Activated naive CD4-positive, alpha-beta T cell treated with anti-CD3 and anti-CD28 coated beads, Interleukin-2, amount 50 U/mL, for 72 hours (primary cell): Measurements from ENCODE around the gene AARS1. TPM values are rescaled to one million over a fixed set of nuclear protein-coding genes. Genes with fewer than 3 reads are reported as not detected.
"Not testable (repeated sequence)": the region's sequence is repeated elsewhere in the genome, so short reads cannot be mapped to it uniquely, and the experiment has no call there.

Source experiments
- ATAC-seq, 2 donors: fragments of 150-1000 bp; cut with Tn5 transposase; 2 replicates each; pipeline ENCODE4 v1.10.0; 2021; ENCODE audit warnings: mild to moderate bottlenecking in 2 of 2, moderate library complexity in 2 of 2
- DNase-seq, 2 donors: peaks; one replicate each; pipeline ENCODE4 v3.0.0; 2021 to 2022; ENCODE audit warnings: low spot score in 2 of 2
- H3K27ac Mint-ChIP-seq, 2 donors: one replicate each; pipeline ENCODE4 v1.8.0; 2022; ENCODE audit warnings: mild to moderate bottlenecking in 2 of 2, mixed read lengths in 2 of 2
- H3K36me3 Mint-ChIP-seq, 2 donors: one replicate each; pipeline ENCODE4 v1.8.0; 2022; ENCODE audit warnings: mixed read lengths in 2 of 2
- H3K9me3 Mint-ChIP-seq, 2 donors: one replicate each; pipeline ENCODE4 v1.8.0; 2022; ENCODE audit warnings: mixed read lengths in 2 of 2
- total RNA-seq, 2 donors: library from RNA; stranded (reverse); gene quantifications; one replicate each; pipeline ENCODE4 v1.2.3, GENCODE V29; 2022

Gene AARS1
- total RNA-seq, 2 donors from 2014 or later, result 147 to 151 TPM

GRCh38 chr16:70292148-70292547, 2.8 kb upstream of the AARS1 start:
- not testable (repeated sequence) for H3K9me3 Mint-ChIP-seq, DNase-seq, H3K27ac Mint-ChIP-seq, ATAC-seq
- peaks cover 13 to 14% of the 10 kb centered on the region in 2 donors for H3K36me3 Mint-ChIP-seq

GRCh38 chr16:70290949-70291519, 1.7 kb upstream of the AARS1 start:
- ATAC-seq (no peak), DNase-seq (no peak)
- H3K9me3 Mint-ChIP-seq, result no peaks in the 10 kb centered on the region
- peak overlapping the region in 1 of 2 donors; percentile 99 for H3K27ac Mint-ChIP-seq
- H3K36me3 Mint-ChIP-seq, result peaks cover 13 to 14% of the 10 kb centered on the region in 2 donors

DNA sequence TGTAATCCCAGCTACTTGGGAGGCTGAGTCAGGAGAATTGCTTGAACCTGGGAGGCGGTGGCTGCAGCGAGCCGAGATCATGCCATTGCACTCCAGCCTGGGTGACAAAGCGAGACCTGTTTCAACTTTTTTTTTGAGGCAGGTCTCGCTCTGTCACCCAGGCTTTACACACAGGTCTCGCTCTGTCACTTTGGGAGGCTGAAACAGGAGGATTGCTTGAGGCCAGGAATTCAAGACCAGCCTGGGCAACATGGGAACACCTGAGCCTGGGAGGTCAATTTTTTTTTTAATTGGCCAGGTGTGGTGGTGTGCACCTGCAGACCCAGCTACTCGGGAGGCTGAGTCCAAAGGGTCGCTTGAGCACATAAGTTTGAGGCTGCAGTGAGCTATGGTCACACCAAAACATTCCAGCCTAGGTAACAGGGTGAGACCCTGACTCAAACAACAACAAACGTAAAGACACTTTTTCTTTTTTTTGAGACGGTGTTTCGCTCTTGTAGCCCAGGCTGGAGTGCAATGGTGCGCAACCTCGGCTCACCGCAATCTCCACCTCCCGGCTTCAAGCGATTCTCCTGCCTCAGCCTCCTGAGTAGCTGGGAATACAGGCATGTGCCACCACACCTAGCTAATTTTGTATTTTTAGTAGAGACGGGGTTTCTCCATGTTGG, 1.9 kb downstream of the AARS1 start:
- not testable (repeated sequence) for ATAC-seq, H3K9me3 Mint-ChIP-seq, DNase-seq
- peaks cover 21 to 26% of the 10 kb centered on the region in 2 donors for H3K36me3 Mint-ChIP-seq
- H3K27ac Mint-ChIP-seq, result peak overlapping the region; percentile 99 to 100

DNA sequence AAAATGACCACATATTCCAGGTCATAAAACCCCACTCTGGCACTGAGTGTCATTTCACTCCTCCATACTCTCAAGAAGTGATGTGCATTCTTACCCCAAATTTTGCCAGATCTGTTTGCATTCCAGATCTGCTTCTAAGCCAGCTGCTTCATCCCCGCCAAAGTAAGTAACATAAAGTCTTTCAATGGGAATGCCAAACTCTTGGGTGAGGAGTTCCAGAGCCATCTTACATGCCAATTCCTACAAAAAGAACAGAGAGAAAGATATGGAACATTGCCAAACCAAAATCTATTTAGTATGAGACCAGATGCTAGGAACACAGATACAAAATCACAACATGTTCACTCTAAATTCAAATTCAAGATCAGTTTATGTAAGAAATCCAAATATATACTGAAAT, 12.9 kb downstream of the AARS1 start:
- Mint-ChIP-seq H3K9me3 (no peaks in the 10 kb centered on the region), H3K27ac (no peak overlapping the region), H3K36me3 (peaks cover 12 to 15% of the 10 kb centered on the region in 2 donors)

DNA sequence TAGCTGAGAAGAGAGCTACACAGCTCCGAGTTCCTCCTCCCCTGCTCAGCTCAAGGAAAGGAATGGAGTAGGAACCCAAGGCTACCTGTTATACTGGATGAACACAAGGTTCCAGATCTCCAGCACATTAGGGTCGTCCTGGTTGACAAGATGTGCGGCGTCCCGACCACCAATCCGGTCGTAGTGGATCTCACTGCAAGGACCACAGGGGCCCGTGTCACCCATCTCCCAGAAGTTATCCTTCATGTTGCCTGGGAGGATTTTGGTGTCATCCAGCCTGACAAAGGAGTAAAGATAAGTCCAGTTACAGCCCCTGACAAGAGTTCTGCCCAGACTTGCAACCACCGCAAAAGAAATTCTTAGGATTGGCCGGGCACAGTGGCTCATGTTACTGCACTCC, 17.6 kb downstream of the AARS1 start:
- no peak overlapping the region for H3K27ac Mint-ChIP-seq
- H3K36me3 Mint-ChIP-seq, result peaks cover 22 to 31% of the 10 kb centered on the region in 2 donors
- no peaks in the 10 kb centered on the region for H3K9me3 Mint-ChIP-seq
- DNase-seq (no peak), ATAC-seq (no peak)

More for the DNA sequence above, 12.9 kb downstream of the AARS1 start:
- ATAC-seq (no peak), DNase-seq (no peak)

DNA sequence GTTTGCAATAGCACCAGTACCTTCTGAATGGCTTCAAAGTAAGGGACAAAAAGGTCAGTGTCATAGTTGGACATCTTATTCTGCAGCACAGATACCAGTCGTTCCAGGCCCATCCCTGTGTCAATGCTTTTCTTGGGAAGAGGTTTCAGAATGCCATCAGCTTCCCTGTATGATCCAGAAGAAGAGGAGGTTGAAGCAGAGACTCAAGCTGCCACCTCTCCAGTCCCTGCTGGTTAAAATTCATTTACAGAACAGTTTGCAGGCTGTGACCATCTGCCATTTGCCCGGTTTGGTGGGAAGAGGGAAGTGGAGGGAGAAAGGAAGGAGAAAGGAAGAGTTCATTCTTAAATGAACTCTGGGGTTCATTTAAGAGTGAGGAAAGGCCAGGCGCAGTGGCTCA, 19.1 kb downstream of the AARS1 start:
- ATAC-seq, result no peak
- Mint-ChIP-seq H3K9me3 (no peaks in the 10 kb centered on the region), H3K36me3 (peaks cover 16 to 24% of the 10 kb centered on the region in 2 donors), H3K27ac (no peak overlapping the region)
- DNase-seq, result no peak

- Mint-ChIP-seq H3K36me3 (peaks cover 16 to 24% of the 10 kb centered on the region in 2 donors), H3K27ac (peak overlapping the region in 1 of 2 donors; percentile 43), H3K9me3 (no peaks in the 10 kb centered on the region)
- DNase-seq, result no peak
- ATAC-seq, result no peak
Observed at GRCh38 chr16:70269471-70269870, 19.8 kb downstream of the AARS1 start.

DNA sequence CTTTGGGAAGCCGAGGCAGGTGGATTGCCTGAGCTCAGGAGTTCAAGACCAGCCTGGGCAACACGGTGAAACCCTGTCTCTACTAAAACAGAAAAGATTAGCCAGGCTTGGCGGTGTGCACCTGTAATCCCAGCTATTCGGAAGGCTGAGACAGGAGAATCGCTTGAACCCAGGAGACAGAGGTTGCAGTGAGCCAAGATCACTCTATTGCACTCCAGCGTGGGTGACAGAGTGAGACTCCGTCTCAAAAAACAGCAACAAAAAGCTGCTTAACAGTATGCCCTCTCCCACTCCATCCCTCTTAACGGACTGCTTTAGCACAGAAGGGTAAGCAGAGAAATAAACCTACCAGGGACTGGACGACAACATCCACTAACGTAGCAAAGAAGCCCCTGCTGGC, 21.4 kb downstream of the AARS1 start:
- H3K9me3 Mint-ChIP-seq, DNase-seq, ATAC-seq: not testable (repeated sequence)
- peak overlapping the region in 1 of 2 donors; percentile 22 for H3K27ac Mint-ChIP-seq
- H3K36me3 Mint-ChIP-seq, result peaks cover 16 to 24% of the 10 kb centered on the region in 2 donors

DNA sequence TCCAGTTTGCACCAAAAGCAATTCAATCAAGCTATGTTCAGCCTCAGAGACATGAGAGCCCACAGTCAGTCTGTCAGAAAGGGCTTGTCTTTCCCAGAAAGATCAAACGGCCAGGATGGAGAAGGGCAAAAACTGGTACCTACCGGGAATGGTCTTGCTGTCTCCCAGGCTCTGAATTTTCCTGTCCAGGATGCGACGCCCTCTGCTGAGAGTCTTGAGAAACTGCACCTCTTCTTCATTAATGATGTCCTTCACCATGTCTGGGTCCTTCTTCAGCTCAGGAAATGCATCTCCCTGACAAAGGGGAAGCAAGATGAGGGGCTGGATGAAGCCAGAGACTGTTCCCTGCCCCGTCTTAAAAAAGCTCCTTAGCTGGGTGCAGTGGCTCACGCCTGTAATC, 21.8 kb downstream of the AARS1 start:
- no peak for ATAC-seq
- no peak for DNase-seq
- H3K36me3 Mint-ChIP-seq, result peaks cover 17 to 25% of the 10 kb centered on the region in 2 donors
- H3K27ac Mint-ChIP-seq, result no peak overlapping the region
- H3K9me3 Mint-ChIP-seq, result no peaks in the 10 kb centered on the region

- ATAC-seq, H3K27ac Mint-ChIP-seq, DNase-seq, H3K9me3 Mint-ChIP-seq: not testable (repeated sequence)
- peaks cover 13 to 17% of the 10 kb centered on the region in 2 donors for H3K36me3 Mint-ChIP-seq
Observed at GRCh38 chr16:70259903-70260302, 29.4 kb downstream of the AARS1 start.

GRCh38 chr16:70258946-70259345, 30.4 kb downstream of the AARS1 start:
- Mint-ChIP-seq H3K36me3 (peaks cover 13 to 17% of the 10 kb centered on the region in 2 donors), H3K9me3 (no peaks in the 10 kb centered on the region), H3K27ac (no peak overlapping the region)
- ATAC-seq, result no peak
- DNase-seq, result no peak

- DNase-seq, result no peak
- Mint-ChIP-seq H3K36me3 (peaks cover 13 to 17% of the 10 kb centered on the region in 2 donors), H3K9me3 (no peaks in the 10 kb centered on the region), H3K27ac (no peak overlapping the region)
- no peak for ATAC-seq
Observed at GRCh38 chr16:70258065-70258464, 31.2 kb downstream of the AARS1 start.

DNA sequence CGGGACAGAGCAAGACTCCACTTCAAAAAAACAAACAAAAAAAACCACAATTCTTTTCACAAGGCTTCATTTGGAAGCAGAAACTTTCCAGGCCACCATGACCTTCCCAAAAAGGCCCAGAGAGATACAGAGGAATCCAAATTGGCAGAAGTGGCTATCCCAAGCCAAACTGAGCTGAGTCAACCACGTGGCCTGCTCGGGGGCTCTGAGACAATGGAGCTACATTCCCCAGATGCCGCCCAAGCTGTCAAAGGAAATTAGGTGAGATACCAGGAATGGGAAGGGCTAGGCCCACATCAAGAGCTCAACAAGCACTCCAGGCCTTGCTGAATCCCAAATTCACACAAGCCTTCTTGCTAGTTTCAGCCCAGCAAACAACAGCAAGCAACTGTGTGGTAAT, 31.9 kb downstream of the AARS1 start:
- DNase-seq (no peak), ATAC-seq (no peak)
- H3K27ac Mint-ChIP-seq, result peak overlapping the region in 1 of 2 donors; percentile 36
- H3K9me3 Mint-ChIP-seq, result no peaks in the 10 kb centered on the region
- H3K36me3 Mint-ChIP-seq, result peaks cover 10 to 15% of the 10 kb centered on the region in 2 donors

DNA sequence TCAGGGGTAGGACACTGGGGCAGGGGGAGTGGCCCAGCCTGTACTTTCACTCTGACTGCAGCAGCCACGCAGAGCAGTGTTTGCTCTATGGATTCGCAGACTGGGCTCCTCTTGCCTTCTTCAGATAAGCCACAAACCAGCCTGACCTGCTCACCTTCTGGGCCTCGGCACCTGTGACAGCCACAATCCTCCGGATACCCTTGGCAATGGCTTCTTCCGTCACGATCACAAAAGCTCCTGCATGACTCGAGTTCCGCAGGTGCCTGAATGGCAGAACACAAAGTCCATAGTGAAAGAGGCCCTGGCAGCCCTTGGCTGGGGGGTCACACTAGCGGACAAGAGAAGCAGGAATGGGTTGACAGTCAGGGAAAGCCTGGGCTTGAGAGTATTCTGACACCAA, 33.7 kb downstream of the AARS1 start:
- no peak for ATAC-seq
- peak overlapping the region in 1 of 2 donors; percentile 29 for H3K27ac Mint-ChIP-seq
- H3K36me3 Mint-ChIP-seq, result peaks cover 10 to 14% of the 10 kb centered on the region in 2 donors
- no peak for DNase-seq
- H3K9me3 Mint-ChIP-seq, result no peaks in the 10 kb centered on the region

DNA sequence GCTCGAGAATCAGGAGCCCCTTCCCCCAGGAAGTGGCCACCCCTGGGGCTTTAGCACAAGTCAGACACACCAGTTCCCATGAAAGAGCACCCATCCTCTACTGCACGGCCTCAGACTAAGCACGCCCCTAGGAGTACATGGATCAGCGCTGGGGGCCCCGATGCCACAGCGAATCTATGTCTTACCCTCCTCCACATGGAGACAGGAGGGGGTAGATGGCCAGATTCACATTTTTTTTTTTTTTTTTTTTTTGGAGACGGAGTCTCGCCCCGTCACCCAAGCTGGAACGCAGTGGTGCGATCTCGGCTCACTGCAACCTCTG, 34.4 kb downstream of the AARS1 start:
- Mint-ChIP-seq H3K36me3 (peaks cover 12 to 20% of the 10 kb centered on the region in 2 donors), H3K27ac (peak overlapping the region in 1 of 2 donors; percentile 39), H3K9me3 (no peaks in the 10 kb centered on the region)
- DNase-seq, result no peak
- no peak for ATAC-seq

DNA sequence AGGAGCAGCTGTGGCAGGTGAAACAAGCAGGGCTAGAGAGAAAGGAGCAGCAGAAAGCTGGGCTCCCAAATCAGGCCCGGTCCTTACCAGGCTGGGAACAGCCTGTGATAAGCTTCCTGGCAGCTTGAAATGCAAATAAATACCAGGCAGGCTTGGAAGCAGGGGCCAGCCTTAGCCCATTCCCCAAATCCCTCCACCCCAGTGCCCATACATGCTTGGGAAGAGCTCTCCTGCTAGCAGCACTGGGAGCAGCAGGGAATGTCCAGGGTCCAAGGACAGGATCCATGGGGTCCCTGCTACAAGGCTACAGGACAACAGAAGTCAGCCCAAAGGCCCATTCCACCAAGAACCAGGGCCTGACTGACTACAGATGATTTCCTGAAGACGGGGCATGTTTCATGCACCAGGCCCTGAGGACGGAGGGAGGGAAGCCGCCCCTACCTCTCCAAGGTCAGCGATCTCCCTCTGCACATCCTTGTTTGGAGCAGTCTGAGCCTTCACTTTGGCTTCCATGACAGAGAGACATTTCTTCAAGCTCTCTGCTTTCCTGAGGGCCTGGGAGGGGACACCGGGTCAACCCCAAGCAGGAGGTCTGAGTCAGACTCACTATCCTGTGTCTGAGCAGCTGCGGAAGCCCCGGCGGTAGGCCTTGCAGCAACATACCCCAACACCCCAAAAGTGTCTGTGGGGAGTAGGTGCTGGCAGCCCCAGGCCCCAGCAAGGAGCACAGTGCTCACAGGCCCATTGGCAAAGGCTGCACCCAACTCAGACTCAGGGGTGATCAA, 34.9 kb downstream of the AARS1 start:
- no peaks in the 10 kb centered on the region for H3K9me3 Mint-ChIP-seq
- DNase-seq (no peak), ATAC-seq (no peak)
- H3K27ac Mint-ChIP-seq, result peak overlapping the region in 1 of 2 donors; percentile 39
- H3K36me3 Mint-ChIP-seq, result peaks cover 11 to 24% of the 10 kb centered on the region in 2 donors
